Measurements from ENCODE around the gene ZCCHC2. TPM values are rescaled to one million over a fixed set of nuclear protein-coding genes. Genes with fewer than 3 reads are reported as not detected.

Gene ZCCHC2
- total RNA-seq, 1 experiment from 2014 or later, result 12.4 TPM

- Histone ChIP-seq H2AK5ac (ENCODE audit: insufficient read length, low read length) (no peak overlapping the region), H3K79me1 (ENCODE audit: insufficient read depth, low read depth, low read length, poor library complexity, severe bottlenecking) (no peaks in the 10 kb centered on the region), H3T11ph (ENCODE audit: low read length) (no peak overlapping the region), H4K20me1 (ENCODE audit: control insufficient read depth, insufficient read depth, insufficient read length) (no peaks in the 10 kb centered on the region), H3K4ac (ENCODE audit: low read depth, low read length) (no peak overlapping the region), H3K23me2 (ENCODE audit: insufficient read length, low read depth, low read length, poor library complexity, severe bottlenecking) (peaks cover 13% of the 10 kb centered on the region), H3K27me3 (ENCODE audit: insufficient read depth, low read length) (peaks cover 9% of the 10 kb centered on the region; the same call in 1 of the 2 replicates), H4K8ac (replicated peaks; ENCODE audit: insufficient read length, low read depth, low read length) (no peak overlapping the region), H3K27ac (ENCODE audit: insufficient read length, low read depth, low read length) (no peak overlapping the region), H3K23ac (ENCODE audit: insufficient read length, low read depth, low read length) (no peak overlapping the region), H3K79me2 (ENCODE audit: insufficient read depth, low read length) (0 out of 2 replicates have a peak, but pooled peaks cover 2% of the 10 kb centered on the region), H3K4me1 (ENCODE audit: insufficient read depth, low read length) (peaks cover 4% of the 10 kb centered on the region; the same call in 1 of the 2 replicates), H2BK20ac (ENCODE audit: low read depth, low read length, poor library complexity, severe bottlenecking) (no peak overlapping the region), H3K56ac (ENCODE audit: insufficient read length, low read depth, low read length) (no peak overlapping the region), H2BK120ac (ENCODE audit: low read depth, low read length, poor library complexity, severe bottlenecking) (no peak overlapping the region), H2BK15ac (ENCODE audit: low read depth, low read length) (no peak overlapping the region), H2BK12ac (ENCODE audit: insufficient read length, low read depth, low read length) (no peak overlapping the region), H2AFZ (ENCODE audit: low read length) (no peak overlapping the region), H4K91ac (ENCODE audit: insufficient read length, low read depth, low read length) (no peak overlapping the region), H3K9me3 (ENCODE audit: control insufficient read depth, low read depth, low read length) (no peaks in the 10 kb centered on the region), H4K5ac (ENCODE audit: insufficient read length, low read depth, low read length) (no peak overlapping the region), H3K9ac (ENCODE audit: extremely low read depth, insufficient read length, low read length) (no peak overlapping the region), H3K18ac (ENCODE audit: insufficient read length, low read depth, low read length) (no peak overlapping the region), H3K4me2 (ENCODE audit: insufficient read depth, insufficient read length, low read length) (no peak overlapping the region), H3K14ac (ENCODE audit: insufficient read depth, low read length) (no peak overlapping the region), H2BK5ac (ENCODE audit: insufficient read length, low read length) (no peak overlapping the region)
- Mint-ChIP-seq H3K9me3 (peaks cover 0 to 2% of the 10 kb centered on the region in 2 experiments; a peak in 1 of 5 replicates), H3K4me3 (peak overlapping the region; percentile 74 to 87; a peak in 4 of 5 replicates), H3K4me1 (peaks cover 23 to 24% of the 10 kb centered on the region in 2 experiments), H3K27ac (no peak overlapping the region), H3K27me3 (ENCODE audit: low read depth) (peaks cover 38% of the 10 kb centered on the region), H3K36me3 (ENCODE audit: insufficient read depth in 1 of 3, low read depth in 3 of 3) (peaks cover 0 to 3% (median 2%) of the 10 kb centered on the region in 3 experiments; a peak in 3 of 7 replicates)
- no CpG with 5 or more reads among the region's 4 CpGs for WGBS (ENCODE audit: extremely low coverage, insufficient read length, low lambda C conversion rate)
- no peak for TF ChIP-seq CTCF (conservative IDR thresholded peaks at IDR 0.05)
- DNase-seq, result no peak
Observed at GRCh38 chr18:62521082-62521481, 1.7 kb upstream of the ZCCHC2 start.

Measured in H9 (cell line).